Stimulated activated CD8-positive, alpha-beta memory T cell treated with anti-CD3 and anti-CD28 coated beads, Interleukin-7, amount 100 ng/mL, for 4 hours (primary cell): Measurements from ENCODE around the gene FATE1.
"Not testable (repeated sequence)": the region's sequence is repeated elsewhere in the genome, so short reads cannot be mapped to it uniquely, and the experiment has no call there.

Source experiments
- DNase-seq, 2 donors: peaks; one replicate each; pipeline ENCODE4 v3.0.0-alpha.2; 2020; ENCODE audit warnings: low read depth in 2 of 2

FATE1 gene, protein sequence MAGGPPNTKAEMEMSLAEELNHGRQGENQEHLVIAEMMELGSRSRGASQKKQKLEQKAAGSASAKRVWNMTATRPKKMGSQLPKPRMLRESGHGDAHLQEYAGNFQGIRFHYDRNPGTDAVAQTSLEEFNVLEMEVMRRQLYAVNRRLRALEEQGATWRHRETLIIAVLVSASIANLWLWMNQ

DNA sequence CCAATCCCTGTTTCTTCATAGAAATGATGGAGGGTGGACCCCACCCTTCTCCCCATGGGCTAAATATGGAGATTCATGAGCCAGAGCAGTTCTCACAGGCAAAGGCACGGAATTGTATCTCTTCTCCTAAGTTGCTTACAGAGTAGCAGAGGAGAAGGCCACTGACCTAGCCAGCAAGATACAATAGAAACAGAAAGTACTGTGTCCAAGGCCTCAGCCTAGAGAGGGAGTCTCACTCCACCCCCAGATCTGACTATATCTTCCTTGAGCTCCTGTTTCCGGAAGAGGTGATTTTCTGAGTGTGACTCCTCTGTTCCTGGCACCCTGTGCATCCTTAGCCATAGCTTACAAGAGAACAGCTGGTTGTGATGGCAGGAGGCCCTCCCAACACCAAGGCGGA, at the start of gene FATE1:
Gene FATE1, plus strand, starts transcription at position 284 of the 400 bp plus-strand sequence. Its CDS starts 85 bp downstream, at position 369.
- no peak for DNase-seq

DNA sequence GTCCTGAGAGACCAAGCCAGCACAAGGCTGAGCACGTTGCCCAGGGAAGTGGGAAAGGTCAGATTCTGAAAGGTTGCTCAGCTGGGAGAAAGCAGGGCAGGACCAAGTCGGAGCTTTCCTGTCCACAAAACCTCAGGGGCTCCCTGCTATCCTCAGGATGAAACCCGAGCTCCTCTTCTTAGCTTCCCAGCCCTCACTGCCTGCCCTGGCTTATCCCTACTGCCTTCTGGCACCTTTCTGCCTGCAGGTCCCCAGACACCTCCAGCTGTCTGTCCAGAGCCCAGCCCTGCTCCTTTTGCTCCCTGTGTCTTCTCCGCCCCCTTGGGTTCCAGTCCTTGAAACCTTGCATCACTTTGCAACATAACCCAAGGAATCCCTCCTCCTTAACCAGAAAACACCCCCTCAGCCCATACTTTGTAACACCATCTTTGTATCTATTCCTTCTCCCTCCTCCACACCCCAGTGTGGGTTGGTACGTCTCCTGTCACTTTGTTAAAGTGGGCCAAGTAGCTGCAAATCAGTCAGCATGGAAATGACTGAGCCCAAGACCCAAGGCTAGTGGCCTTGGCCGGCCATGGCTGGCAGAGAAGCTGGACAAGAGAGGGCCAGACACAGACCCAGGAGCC, 40.6 kb upstream of the FATE1 start:
- DNase-seq, result no peak

DNA sequence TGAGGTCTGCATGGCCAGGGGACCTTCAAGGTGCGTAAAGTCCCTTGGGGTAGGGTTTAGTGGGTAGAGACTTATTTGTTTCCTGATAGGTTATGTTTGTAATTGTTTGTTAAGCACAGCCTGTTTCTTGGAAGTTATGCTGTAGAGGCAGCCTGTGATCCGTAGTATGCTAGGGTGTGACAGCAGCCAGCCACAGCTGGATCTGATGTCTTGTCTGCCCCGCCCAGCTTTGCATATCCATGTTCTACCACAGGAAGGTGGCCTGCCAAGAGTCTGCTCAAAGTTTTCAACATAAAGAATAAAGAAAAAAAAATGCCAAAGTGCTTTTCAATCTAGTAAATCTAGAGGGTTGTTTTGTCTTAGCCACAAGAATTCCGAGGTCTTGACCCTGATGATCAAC, 39.6 kb upstream of the FATE1 start:
- DNase-seq, result no peak

DNA sequence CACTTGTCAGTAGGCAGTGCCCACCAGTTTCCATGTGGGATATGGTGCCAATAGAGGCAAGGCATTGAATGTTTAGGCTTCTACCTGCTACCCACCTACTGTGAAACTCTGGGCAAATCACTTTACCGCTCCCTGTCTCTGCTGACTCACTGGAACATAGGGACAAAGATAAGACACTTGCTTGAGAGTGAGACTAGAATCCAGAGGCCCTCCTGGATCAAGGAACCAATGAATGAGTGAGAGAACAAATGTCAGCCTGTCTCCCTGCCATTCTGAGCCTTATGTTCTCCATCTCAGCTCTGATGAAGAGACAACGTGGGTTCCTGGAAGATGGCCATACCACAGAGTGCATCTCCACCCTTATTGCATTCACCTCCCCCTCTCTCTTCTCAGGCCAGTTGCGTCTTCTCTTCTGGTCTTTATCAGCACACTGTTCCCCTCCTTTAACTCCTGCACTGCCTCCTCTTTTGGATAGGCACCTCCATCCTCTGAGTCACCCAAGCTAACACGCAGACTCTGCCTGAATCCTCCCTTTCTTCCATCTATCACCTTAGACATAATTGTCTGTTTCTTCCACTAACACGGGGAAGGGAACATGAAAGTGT, 35.9 kb upstream of the FATE1 start:
- DNase-seq, result no peak

DNA sequence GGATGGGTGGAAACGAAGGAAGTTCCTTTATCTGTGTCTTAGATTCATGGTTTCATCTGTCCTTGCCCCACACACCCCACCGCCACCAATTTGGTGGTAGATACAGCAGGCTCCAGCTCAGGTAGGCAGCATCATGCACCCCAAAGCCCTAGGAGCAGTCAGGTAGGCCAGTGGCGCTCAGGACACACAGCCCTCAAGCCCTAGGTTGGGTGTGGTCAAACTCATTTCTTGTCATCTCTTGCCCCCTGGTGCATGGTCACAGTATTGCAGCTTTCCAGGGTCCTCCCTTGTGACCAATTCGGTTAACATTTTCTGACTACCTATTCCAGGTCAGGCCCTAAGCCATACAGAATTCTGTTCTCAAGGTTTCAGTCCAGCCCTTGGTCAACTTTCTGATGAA, 35.0 kb upstream of the FATE1 start:
- peak; percentile 5 to 16 for DNase-seq

DNA sequence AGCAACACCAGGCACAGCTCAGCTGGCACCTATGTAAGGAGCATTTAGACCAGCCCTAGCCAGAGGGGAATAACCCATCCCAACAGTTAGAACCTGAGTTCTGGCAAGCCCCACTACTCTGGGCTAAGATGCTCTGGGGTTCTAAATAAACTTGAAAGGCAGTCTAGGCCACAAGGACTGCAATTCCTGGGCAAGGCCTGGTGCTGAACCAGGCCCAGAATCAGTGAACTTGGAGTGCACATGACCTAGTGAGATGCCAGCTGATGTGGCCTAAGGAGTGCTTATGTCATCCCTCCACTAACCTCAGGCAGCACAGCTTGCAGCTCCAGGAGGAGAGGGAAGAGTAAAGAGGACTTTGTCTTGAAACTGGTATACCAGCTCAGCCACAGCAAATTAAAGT, 28.2 kb upstream of the FATE1 start:
- no peak for DNase-seq

DNA sequence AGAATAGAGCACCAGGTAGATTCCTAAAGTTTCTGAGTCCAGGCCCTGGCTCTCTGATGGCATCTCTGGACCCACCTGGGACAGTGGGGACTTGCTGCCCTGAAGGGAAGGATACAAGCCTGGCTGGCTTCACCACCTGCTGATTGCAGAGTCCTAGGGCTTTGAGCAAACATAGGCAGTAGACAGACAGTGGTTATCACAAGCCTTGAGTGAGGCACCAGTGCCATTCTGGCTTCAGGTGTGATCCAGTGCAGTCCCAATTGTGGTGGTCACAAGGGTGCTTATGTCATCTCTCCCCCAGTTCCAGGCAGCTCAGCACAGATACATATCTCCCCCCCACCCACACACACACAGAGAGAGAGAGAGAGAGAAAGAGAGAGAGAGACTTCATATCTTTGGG, 27.1 kb upstream of the FATE1 start:
- no peak for DNase-seq

DNA sequence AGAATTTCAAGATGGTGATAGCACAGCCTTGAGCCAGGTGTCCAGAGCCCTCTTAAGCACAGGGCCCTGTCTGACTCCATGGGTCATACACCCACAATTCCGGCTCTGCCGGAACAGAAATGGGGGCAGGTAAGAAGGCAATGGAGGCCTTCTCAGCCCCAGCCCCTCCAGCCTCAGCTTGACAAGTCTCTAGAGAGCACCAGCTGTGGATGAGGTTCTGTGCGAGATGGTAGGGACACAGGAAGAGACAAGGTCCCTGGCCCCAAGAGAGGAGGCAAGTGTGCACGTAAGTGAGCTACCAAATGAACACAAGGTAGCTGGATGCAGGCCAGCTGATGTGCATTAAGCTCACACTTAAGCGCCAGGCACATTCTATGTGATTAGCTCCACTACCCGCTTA, 23.0 kb upstream of the FATE1 start:
- no peak for DNase-seq

DNA sequence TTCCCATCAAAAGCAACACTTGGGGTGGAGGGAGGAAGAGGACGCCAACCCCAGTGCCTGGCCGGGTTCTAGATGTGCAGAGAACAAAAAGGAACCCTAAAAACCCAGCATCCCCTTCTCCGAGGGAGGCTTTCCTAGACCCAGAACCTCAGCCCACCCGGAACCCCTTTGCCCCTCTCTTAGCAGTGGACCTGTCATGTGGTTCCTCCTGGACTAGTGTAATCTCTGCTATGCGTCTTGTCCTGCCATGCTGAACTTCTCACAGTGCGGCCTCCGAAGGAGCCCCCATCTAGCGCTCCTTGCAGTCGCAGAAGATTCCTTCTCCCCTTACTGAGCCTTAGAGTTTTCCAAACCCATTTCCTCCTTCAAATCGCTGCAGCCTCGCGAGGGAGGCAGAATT, 21.7 kb upstream of the FATE1 start:
- no peak for DNase-seq

DNA sequence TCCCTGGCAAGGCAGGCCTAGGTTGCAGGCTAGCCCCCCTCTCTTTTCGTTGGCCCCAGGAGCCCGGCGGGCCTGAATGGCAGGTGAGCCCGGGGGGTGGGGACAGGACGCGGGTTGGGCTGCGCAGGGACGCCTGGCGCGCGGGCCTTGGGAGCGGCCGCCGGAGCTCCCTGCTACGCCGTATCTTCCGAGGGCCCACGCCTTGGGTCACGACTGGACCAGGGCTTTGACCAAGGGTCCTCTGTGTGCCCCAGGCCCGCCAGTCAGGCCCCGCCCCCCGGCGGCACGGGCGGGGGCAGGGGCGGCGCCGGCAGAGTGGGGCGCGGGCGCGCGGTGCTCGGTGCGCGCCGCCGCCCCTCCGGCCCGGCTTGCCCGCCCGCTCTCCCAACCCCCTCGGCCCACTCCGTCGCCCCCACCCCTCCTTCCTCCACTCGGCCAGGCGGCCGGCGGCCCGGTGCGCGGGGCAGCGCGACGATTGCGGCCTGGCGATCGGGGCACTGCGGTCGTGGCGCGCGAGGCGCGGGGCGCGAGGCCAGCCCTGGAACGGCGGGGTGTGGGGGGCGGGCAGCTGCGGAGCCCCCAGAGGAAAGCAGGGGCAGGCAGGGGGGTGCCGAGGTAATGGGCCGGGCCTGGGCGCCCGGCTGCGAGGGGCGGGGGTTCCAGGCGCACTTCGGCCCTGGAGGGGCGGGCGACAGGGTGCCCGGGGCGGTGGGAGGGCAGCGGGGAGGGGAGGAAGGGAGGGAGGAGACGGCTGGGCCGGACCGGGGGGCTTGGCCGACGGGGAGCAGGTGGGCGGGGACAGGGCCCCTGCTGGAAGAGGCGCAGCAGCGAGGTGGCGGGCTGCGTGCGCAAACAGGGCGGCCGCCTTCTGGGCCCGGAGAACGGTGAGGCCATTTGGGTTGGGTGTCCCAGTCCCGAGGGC, 20.9 kb upstream of the FATE1 start, which contains the start of gene PRRG3:
Gene PRRG3, plus strand, starts transcription at position 798 of the 922 bp plus-strand sequence. CDS start 3,357 bp downstream, outside the sequence.
- DNase-seq, result no peak

DNA sequence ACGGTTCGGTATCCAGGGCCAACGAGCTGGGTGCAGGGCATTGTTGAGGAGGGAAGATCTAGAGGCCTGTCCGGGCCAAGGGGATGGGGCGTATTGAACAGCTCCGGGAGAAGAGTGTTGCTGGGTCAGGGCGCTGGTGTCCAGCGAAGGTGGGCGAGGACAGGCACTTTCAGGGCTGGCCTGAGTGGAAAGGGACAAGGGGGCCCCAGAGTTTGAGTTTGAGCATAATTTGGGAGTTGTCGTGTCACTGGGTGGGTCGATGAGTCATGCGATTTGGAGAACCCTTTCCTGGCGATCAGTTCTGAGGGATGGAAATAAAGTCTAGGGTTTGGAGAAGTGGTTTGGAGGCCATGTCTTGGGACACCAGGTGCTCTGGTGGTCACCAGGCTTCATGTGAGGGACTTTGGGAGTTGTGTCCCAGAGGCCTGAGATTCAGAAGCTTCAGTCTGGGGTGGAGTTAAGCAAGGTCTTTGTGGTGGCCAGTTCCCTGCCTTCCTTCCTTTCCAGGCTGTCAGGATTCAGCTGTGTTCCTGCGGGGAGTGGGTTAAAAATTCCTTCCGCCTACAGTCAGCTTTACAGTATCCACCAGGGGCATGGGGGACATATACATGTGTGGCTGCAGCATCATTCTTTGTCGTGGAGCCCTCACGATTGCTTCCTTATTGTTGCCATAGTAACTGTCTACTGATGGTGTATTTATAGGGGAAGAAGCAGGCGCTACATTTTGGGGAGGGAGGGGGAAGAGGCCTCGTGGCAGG, 20.1 kb upstream of the FATE1 start:
- DNase-seq, result no peak

DNA sequence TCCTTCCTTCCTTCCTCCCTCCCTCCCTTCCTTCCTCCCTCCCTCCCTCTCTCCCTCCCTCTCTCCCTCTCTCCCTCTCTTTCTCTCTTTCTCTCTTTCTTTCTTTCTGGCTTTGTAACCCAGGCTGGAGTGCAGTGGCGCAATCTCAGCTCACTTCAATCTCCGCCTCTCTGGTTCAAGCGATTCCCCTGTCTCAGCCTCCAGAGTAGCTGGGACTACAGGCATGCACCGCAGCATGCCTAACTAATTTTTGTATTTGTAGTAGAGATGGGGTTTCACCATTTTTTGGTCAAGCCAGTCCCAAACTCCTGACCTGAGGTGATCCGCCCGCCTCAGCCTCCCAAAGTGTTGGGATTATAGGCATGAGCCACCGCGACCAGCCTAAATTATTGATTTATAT, 18.8 kb upstream of the FATE1 start:
- DNase-seq, result not testable (repeated sequence)

DNA sequence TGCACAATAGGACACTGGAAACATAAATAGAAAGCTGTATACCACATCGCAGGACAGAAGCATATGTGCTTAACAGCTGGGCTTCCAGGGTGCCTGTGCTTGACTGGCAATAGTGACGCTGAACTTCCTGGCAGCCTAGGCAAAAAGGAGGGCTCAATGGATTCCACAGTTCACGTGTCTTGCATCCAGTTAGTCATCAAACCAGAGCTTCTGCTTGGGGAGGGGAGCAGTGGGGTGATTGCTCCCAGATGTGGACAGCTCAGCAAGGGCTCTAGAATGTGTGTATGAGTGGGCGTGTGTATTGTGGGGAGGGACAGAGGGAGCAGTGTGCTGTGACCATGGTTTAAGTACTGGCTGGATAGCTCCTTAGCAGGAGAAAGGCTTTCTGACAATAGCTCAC, 18.3 kb upstream of the FATE1 start:
- DNase-seq, result no peak

DNA sequence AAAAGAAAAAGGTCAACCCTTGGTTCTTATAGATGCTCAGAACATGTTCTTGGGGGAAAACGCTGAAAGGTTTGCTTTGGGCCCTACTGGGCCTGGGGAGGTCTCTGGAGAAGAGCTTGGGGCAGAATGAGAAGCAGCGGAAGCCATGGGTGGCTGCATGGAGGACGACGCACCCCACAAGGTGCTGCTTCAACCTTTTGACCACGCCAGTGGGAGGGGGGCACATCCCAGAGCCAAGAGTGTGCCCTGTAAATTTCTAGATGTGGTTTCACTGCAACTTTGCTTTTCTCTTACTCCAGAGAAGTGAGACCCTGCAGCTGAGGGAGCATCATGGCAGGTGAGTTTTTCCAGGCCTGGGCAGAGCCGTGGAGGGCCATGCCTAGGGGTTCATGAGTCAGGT, 17.4 kb upstream of the FATE1 start:
- DNase-seq, result no peak

DNA sequence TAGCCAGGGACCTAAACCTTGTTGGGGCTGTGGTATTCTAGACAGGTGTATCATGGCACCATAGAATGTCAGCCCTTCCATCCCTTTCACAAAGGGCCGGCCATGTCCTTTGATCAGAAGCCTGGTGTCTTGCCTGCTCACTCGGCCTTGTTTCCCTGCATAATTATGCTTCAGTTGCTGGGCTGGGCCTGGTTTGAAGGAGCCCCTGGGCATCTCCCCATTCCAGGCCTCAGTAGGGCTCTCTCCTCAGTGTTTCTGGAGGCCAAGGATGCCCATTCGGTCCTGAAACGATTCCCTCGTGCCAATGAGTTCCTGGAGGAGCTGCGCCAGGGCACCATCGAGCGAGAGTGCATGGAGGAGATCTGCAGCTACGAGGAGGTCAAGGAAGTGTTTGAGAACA, 16.1 kb upstream of the FATE1 start:
- DNase-seq, result no peak

DNA sequence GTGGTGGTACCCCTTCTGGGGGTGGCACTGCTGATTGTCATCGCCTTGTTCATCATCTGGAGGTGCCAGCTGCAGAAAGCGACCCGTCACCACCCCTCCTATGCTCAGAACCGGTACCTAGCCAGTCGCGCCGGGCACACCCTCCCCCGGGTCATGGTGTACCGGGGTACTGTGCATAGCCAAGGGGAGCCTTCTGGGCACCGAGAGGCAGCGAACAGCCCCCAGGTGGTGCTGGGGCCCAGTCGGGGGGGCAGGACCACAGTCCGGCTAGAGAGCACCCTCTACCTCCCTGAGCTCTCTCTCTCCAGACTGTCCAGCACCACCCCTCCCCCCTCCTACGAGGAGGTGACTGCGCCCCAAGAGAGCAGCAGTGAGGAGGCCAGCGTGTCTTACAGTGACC, 15.3 kb upstream of the FATE1 start:
- no peak for DNase-seq

DNA sequence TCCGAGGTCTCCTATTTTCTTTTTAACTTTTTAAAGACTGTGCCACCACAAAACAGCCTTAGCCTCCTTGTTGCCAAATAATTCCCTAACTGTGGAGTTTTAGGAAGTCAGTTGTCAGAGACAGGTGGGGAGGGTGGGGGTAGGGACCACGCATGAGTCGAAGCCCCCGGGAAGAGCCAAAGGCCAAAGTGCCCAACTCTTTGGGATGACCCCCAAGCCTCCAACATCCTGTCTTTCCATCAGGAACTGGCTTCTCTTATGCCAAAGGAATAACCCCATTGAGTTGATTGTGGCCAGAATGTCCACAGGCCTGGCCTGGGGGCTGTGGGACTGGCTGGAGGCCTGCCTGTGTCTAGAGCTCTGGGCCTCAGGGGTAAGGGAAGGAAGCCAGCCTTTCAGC, 14.8 kb upstream of the FATE1 start:
- no peak for DNase-seq

DNA sequence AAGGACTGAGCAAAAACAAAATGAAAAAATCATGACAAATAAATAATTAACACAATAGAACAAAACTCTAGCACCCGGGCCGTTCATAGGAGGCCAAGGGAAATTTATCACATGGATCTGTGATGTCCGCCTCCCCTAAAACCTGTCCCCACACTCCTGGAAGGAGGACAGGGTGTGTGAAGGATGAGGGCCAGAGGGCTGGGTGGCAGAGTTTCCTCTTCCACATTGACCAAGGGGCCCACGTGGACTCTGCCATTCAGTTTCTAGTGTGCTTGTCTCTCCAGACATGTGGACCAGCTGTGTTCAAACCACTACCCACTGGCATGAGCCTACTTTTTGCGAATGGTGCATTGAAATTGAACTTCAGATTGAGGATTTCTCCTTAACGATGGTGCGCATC, 14.3 kb upstream of the FATE1 start:
- no peak for DNase-seq

DNA sequence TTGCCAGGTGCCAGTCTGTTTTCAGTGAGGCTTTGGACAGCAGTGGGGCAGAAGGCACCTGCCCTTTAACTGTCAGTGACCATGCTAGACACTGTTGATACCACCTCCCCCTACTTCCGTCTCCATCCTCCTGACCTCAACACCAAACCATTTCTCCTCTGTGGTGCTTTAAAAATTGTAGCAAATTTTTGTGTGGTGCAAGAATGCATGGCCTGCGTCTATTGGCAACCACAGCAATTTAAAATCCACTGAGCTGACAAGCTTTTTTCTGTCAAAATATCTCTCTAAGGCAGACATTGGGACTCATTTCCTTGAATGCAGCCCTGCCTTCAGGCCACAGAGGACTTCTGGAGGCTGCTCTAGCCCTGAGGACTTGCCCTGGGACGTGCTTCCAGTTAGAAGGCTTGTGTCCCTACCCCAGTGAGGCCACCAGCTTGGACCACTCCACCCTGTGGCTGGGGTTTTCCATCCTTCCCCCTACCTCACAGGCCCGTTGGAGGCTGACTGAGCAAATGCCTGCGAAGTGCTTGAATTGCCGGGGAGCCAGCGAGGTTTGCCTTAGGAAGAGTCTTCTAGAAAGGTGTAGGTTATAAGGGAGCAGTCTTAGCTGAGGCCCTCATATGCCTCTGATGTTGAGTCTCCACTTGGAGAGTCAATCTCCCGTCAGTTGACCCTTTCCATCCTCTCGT, 13.7 kb upstream of the FATE1 start:
- no peak for DNase-seq

DNA sequence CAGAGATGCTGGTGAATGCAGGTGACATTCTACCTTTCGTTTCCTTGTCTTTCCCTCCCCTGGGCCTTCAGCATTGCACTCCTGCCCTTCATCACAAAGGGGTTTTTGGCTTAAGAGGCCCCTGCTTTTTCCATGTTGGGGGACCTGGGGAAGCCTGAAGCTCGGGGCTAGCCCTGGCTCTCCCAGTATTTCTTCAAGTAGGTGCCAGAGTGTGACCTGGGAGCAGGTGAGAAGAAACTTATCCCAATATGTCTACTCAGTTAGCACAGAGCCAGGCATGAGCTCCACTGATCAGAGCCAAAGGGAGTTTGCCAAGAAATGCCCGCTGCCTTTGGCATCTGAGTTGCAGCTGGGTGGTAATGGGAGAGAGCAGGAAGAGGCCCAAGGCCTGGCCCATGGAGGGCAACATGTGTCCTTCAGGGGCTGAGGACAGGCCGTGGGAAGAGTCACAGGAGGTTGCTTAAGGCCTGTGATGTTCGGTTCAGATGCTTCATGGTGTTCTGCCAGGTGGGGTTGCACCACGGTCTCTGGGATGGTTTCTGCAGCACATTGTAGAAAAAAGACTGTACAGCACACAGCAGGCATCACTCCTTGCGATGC, 13.0 kb upstream of the FATE1 start:
- no peak for DNase-seq

DNA sequence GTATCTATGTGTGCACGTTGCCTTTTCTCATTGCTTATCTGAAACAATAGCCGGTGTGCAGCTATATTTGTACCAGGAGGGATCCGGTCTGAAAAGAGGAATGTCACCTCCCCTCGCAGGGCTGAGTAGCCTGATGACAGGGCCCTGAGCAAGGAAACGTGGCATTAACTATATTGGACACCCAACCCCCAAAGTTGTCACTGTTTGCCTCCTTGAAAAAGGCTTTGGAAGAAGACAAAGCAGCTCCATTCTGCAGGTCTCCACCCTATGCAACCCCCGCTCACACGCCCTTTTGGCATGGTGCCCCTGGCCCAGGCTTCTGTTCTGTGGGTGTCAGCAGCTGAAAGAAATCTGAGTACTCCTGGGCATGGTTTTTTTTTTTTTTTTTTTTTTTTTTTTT, 12.3 kb upstream of the FATE1 start:
- no peak for DNase-seq
